Raji (cell line): Measurements from ENCODE around the gene ANKRD11.

Experiments
- POLR2A ChIP-seq: IDR thresholded peaks from 2 replicates; pipeline ENCODE4 v1.6.1; 2011; ENCODE audit warnings: low read depth, low read length, control low read depth; ENCODE audit not compliant: insufficient read depth

ANKRD11 gene

GRCh38 chr16:89285381-89285780, 205.0 kb downstream of the ANKRD11 start:
- no peak for TF ChIP-seq POLR2A

GRCh38 chr16:89283449-89283848, 206.9 kb downstream of the ANKRD11 start:
- no peak for TF ChIP-seq POLR2A

GRCh38 chr16:89282523-89282922, 207.8 kb downstream of the ANKRD11 start:
- TF ChIP-seq POLR2A: no peak

GRCh38 chr16:89281829-89282228, 208.5 kb downstream of the ANKRD11 start:
- no peak for TF ChIP-seq POLR2A

GRCh38 chr16:89281189-89281577, 209.2 kb downstream of the ANKRD11 start:
- TF ChIP-seq POLR2A: no peak

- no peak for TF ChIP-seq POLR2A
Observed at GRCh38 chr16:89280546-89281188, 209.7 kb downstream of the ANKRD11 start.

- TF ChIP-seq POLR2A: no peak
Observed at GRCh38 chr16:89279666-89280481, 210.5 kb downstream of the ANKRD11 start.

- no peak for TF ChIP-seq POLR2A
Observed at GRCh38 chr16:89278441-89279240, 211.7 kb downstream of the ANKRD11 start.

- no peak for TF ChIP-seq POLR2A
Observed at GRCh38 chr16:89277641-89278341, 212.6 kb downstream of the ANKRD11 start.

- TF ChIP-seq POLR2A: no peak
Observed at GRCh38 chr16:89277049-89277448, 213.3 kb downstream of the ANKRD11 start.

- TF ChIP-seq POLR2A: no peak
Observed at GRCh38 chr16:89275837-89276720, 214.3 kb downstream of the ANKRD11 start.

- TF ChIP-seq POLR2A: no peak
Observed at GRCh38 chr16:89275284-89275584, 215.1 kb downstream of the ANKRD11 start.

GRCh38 chr16:89274561-89275283, 215.6 kb downstream of the ANKRD11 start:
- TF ChIP-seq POLR2A: no peak
